ENCODE results near the gene FAM107A.

FAM107A gene

GRCh38 chr3:58559586-58559985 is 17.6 kb downstream of the FAM107A start:
- no peak overlapping the region for H3K4me3 ChIP-seq (ENCODE audit: low read length, poor library complexity, severe bottlenecking)
- H3F3A ChIP-seq (ENCODE audit: low read depth) = no peaks in the 10 kb centered on the region
- no peak overlapping the region for H3K4me2 ChIP-seq (ENCODE audit: low read depth, low read length, poor library complexity, severe bottlenecking)
- no peaks in the 10 kb centered on the region for H3K36me3 ChIP-seq (ENCODE audit: insufficient read depth, low read length)
- H3K4me1 ChIP-seq (ENCODE audit: insufficient read depth, low read length, poor library complexity, severe bottlenecking) = peaks cover 8% of the 10 kb centered on the region
- TF ChIP-seq EZH2phosphoT487 (IDR thresholded peaks at IDR 0.05; ENCODE audit: borderline replicate concordance) = no peak
- no peak for TF ChIP-seq CTCF (conservative IDR thresholded peaks at IDR 0.05; ENCODE audit: low read length)
- no peak overlapping the region for H2AFZ ChIP-seq (ENCODE audit: low read length)
- H3K27me3 ChIP-seq (ENCODE audit: insufficient read depth, low read length, poor library complexity, severe bottlenecking) = no peaks in the 10 kb centered on the region
- no peaks in the 10 kb centered on the region for H3K79me2 ChIP-seq (ENCODE audit: insufficient read depth, low read length)
- H3K9me2 ChIP-seq (replicated peaks; ENCODE audit: low read depth, low read length) = no peaks in the 10 kb centered on the region
- no peak overlapping the region for H3K9ac ChIP-seq (ENCODE audit: low read depth, low read length, poor library complexity, severe bottlenecking)
- H3K9me3 ChIP-seq (ENCODE audit: insufficient read depth, low read depth, low read length) = no peaks in the 10 kb centered on the region
- no peaks in the 10 kb centered on the region for H4K20me1 ChIP-seq (ENCODE audit: insufficient read depth, low read length, poor library complexity, severe bottlenecking)

- no peak overlapping the region for H3K4me2 ChIP-seq (ENCODE audit: low read depth, low read length, poor library complexity, severe bottlenecking)
- no peak for TF ChIP-seq EZH2phosphoT487 (IDR thresholded peaks at IDR 0.05; ENCODE audit: borderline replicate concordance)
- no peak for TF ChIP-seq CTCF (conservative IDR thresholded peaks at IDR 0.05; ENCODE audit: low read length)
- no peaks in the 10 kb centered on the region for H3K27me3 ChIP-seq (ENCODE audit: insufficient read depth, low read length, poor library complexity, severe bottlenecking)
- H3K79me2 ChIP-seq (ENCODE audit: insufficient read depth, low read length) = no peaks in the 10 kb centered on the region
- H3K9me2 ChIP-seq (replicated peaks; ENCODE audit: low read depth, low read length) = no peaks in the 10 kb centered on the region
- H3K4me1 ChIP-seq (ENCODE audit: insufficient read depth, low read length, poor library complexity, severe bottlenecking) = peaks cover 8% of the 10 kb centered on the region
- H3K36me3 ChIP-seq (ENCODE audit: insufficient read depth, low read length) = no peaks in the 10 kb centered on the region
- H3K9ac ChIP-seq (ENCODE audit: low read depth, low read length, poor library complexity, severe bottlenecking) = no peak overlapping the region
- H3K4me3 ChIP-seq (ENCODE audit: low read length, poor library complexity, severe bottlenecking) = no peak overlapping the region
- H3K9me3 ChIP-seq (ENCODE audit: insufficient read depth, low read depth, low read length) = no peaks in the 10 kb centered on the region
- no peak overlapping the region for H2AFZ ChIP-seq (ENCODE audit: low read length)
- H3F3A ChIP-seq (ENCODE audit: low read depth) = no peaks in the 10 kb centered on the region
- no peaks in the 10 kb centered on the region for H4K20me1 ChIP-seq (ENCODE audit: insufficient read depth, low read length, poor library complexity, severe bottlenecking)
These were observed 19.7 kb downstream of the FAM107A start for GRCh38 chr3:58557491-58557890.

- Histone ChIP-seq H3K4me2 (ENCODE audit: low read depth, low read length, poor library complexity, severe bottlenecking) (no peak overlapping the region), H3K9me3 (ENCODE audit: insufficient read depth, low read depth, low read length) (no peaks in the 10 kb centered on the region), H3F3A (ENCODE audit: low read depth) (no peaks in the 10 kb centered on the region), H3K4me3 (ENCODE audit: low read length, poor library complexity, severe bottlenecking) (no peak overlapping the region), H2AFZ (ENCODE audit: low read length) (no peak overlapping the region), H3K79me2 (ENCODE audit: insufficient read depth, low read length) (no peaks in the 10 kb centered on the region), H4K20me1 (ENCODE audit: insufficient read depth, low read length, poor library complexity, severe bottlenecking) (no peaks in the 10 kb centered on the region), H3K9ac (ENCODE audit: low read depth, low read length, poor library complexity, severe bottlenecking) (no peak overlapping the region), H3K4me1 (ENCODE audit: insufficient read depth, low read length, poor library complexity, severe bottlenecking) (peaks cover 8% of the 10 kb centered on the region), H3K27me3 (ENCODE audit: insufficient read depth, low read length, poor library complexity, severe bottlenecking) (no peaks in the 10 kb centered on the region), H3K36me3 (ENCODE audit: insufficient read depth, low read length) (no peaks in the 10 kb centered on the region), H3K9me2 (replicated peaks; ENCODE audit: low read depth, low read length) (no peaks in the 10 kb centered on the region)
- no peak for TF ChIP-seq CTCF (conservative IDR thresholded peaks at IDR 0.05; ENCODE audit: low read length)
- TF ChIP-seq EZH2phosphoT487 (IDR thresholded peaks at IDR 0.05; ENCODE audit: borderline replicate concordance) = no peak
These were observed 20.4 kb downstream of the FAM107A start for GRCh38 chr3:58556761-58557221.

Data from Loucy (cell line).